GM21360 (cell line): ENCODE results near the gene OR2C1.

Experiments
- ATAC-seq: cut with Tn5 transposase; IDR thresholded peaks from one replicate; pipeline ENCODE4 v1.9.1; 2021; ENCODE audit warnings: mild to moderate bottlenecking, moderate library complexity; ENCODE audit not compliant: unreplicated experiment

OR2C1 gene

GRCh38 chr16:3389663-3390338, 34.1 kb downstream of the OR2C1 start:
- no peak for ATAC-seq

DNA sequence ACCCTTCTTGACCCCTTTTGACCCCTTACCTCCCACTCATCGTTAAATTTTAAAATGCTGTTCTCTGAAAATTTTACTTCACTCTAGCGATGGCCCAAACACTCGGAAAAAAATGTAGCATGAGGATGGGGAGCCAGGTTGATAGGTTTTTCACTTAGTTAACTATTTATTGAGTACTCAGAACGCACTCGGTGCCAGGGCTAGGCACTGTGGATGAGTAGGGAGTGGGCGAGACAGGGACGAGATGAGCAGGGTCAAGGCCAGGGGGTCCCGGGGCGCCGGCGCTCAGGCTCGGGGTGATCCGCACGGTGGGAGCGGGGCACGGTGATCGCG, 44.7 kb downstream of the OR2C1 start:
- ATAC-seq, result no peak

- peak; percentile 95 for ATAC-seq
Observed at GRCh38 chr16:3400779-3401688, 45.3 kb downstream of the OR2C1 start, which contains the start of the genes ZNF174 and ZSCAN32. TSS of gene ZNF174 (plus strand) at chr16:3401215. CDS start at chr16:3402005, 790 bp downstream. TSS of gene ZSCAN32 (minus strand) at chr16:3401004. CDS start at chr16:3397557, 3,447 bp downstream.

GRCh38 chr16:3401719-3402397, 46.2 kb downstream of the OR2C1 start:
- ATAC-seq, result no peak
